ENCODE measurements around the gene BRINP2.

Gene BRINP2

DNA sequence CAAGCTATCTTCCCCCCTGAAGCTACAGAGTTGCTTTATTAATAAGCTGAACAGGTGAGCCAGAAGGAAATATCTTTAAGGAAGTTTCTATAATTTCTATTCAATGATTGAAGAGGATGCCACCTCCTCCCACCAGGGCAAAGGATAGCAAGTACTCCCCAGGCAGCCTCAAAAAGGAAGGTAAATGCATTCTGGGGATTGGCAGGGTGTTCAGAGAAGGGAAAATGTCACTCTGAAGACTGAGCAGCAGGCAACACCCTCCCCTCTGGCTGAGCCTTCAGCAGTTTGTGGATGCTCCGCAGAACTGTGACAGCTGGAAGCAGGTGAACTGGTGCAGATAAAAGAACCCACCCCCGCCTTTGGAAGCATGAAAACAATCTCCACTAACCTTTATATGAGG is 140.8 kb downstream of the BRINP2 start:
- no peak for TF ChIP-seq RAD21 (IDR thresholded peaks at IDR 0.05; ENCODE audit: low read depth)
- no peak for TF ChIP-seq ZBTB7A (IDR thresholded peaks at IDR 0.05; ENCODE audit: low read depth)
- no peak for TF ChIP-seq EGR1 (IDR thresholded peaks at IDR 0.05)
- no peak for TF ChIP-seq EP300 (IDR thresholded peaks at IDR 0.05; ENCODE audit: borderline replicate concordance)
- TF ChIP-seq CEBPB (IDR thresholded peaks at IDR 0.05): no peak
- TF ChIP-seq, protein P1, sequence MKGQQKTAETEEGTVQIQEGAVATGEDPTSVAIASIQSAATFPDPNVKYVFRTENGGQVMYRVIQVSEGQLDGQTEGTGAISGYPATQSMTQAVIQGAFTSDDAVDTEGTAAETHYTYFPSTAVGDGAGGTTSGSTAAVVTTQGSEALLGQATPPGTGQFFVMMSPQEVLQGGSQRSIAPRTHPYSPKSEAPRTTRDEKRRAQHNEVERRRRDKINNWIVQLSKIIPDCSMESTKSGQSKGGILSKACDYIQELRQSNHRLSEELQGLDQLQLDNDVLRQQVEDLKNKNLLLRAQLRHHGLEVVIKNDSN (IDR thresholded peaks at IDR 0.05): no peak
- TF ChIP-seq FOXM1 (IDR thresholded peaks at IDR 0.05; ENCODE audit: borderline replicate concordance, low read depth): no peak
- TF ChIP-seq CREB1 (IDR thresholded peaks at IDR 0.05; ENCODE audit: low read depth): no peak
- no peak for TF ChIP-seq TEAD4 (IDR thresholded peaks at IDR 0.05)
- no peak for TF ChIP-seq TAF1 (IDR thresholded peaks at IDR 0.05; ENCODE audit: low read depth)

DNA sequence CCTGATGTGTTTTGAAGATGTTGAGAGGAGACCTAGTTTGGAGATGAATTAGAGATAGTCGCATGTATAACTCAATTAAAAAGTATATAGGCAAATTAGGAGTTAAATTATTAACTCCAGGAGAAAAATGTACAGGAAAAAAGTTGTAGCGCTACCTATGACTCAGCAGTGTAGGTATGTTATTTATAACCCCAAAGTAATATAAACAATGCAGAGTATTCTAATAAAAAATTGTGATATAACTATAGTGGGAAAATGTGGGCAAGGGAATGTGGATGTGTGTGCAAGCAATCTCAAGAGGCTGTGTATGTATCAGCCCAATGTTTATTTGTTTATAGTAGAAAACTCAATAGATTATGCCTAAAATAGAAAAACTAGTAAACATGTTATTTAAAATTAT is 144.5 kb downstream of the BRINP2 start:
- TF ChIP-seq, protein P2, sequence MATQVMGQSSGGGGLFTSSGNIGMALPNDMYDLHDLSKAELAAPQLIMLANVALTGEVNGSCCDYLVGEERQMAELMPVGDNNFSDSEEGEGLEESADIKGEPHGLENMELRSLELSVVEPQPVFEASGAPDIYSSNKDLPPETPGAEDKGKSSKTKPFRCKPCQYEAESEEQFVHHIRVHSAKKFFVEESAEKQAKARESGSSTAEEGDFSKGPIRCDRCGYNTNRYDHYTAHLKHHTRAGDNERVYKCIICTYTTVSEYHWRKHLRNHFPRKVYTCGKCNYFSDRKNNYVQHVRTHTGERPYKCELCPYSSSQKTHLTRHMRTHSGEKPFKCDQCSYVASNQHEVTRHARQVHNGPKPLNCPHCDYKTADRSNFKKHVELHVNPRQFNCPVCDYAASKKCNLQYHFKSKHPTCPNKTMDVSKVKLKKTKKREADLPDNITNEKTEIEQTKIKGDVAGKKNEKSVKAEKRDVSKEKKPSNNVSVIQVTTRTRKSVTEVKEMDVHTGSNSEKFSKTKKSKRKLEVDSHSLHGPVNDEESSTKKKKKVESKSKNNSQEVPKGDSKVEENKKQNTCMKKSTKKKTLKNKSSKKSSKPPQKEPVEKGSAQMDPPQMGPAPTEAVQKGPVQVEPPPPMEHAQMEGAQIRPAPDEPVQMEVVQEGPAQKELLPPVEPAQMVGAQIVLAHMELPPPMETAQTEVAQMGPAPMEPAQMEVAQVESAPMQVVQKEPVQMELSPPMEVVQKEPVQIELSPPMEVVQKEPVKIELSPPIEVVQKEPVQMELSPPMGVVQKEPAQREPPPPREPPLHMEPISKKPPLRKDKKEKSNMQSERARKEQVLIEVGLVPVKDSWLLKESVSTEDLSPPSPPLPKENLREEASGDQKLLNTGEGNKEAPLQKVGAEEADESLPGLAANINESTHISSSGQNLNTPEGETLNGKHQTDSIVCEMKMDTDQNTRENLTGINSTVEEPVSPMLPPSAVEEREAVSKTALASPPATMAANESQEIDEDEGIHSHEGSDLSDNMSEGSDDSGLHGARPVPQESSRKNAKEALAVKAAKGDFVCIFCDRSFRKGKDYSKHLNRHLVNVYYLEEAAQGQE (IDR thresholded peaks at IDR 0.05; ENCODE audit: low read depth): no peak
- no peak for TF ChIP-seq CEBPB (IDR thresholded peaks at IDR 0.05)
- TF ChIP-seq TEAD4 (IDR thresholded peaks at IDR 0.05): no peak
- TF ChIP-seq TAF1 (IDR thresholded peaks at IDR 0.05; ENCODE audit: low read depth): no peak
- TF ChIP-seq ZBTB7A (IDR thresholded peaks at IDR 0.05; ENCODE audit: low read depth): no peak
- TF ChIP-seq NFIC (IDR thresholded peaks at IDR 0.05): no peak
- TF ChIP-seq TCF12 (IDR thresholded peaks at IDR 0.05; ENCODE audit: low read depth): no peak
- TF ChIP-seq EGR1 (IDR thresholded peaks at IDR 0.05): no peak
- TF ChIP-seq EP300 (IDR thresholded peaks at IDR 0.05; ENCODE audit: borderline replicate concordance): no peak
- no peak for TF ChIP-seq RAD21 (IDR thresholded peaks at IDR 0.05; ENCODE audit: low read depth)
- no peak for TF ChIP-seq FOXM1 (IDR thresholded peaks at IDR 0.05; ENCODE audit: borderline replicate concordance, low read depth)

DNA sequence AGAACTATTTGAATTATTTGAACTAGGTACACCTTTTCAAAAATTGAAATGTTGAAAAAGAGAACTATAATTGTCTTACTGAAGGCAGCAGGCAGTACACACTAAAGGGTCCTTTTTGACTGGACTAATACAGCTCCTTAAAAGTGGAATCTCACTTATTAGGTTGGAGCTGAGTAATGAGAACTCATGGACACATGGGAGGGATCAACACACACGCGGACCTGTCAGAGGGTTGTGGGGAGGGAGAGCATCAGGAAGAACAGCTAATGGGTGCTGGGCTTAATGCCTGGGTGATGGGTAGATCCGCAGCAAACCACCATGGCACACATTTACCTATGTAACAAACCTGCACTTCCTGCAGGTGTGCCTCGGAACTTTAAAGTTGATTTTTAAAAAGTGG is 145.0 kb downstream of the BRINP2 start:
- TF ChIP-seq, protein P1 (IDR thresholded peaks at IDR 0.05): no peak
- TF ChIP-seq TAF1 (IDR thresholded peaks at IDR 0.05; ENCODE audit: low read depth) (no peak), YY1 (IDR thresholded peaks at IDR 0.05; ENCODE audit: low read depth) (no peak), NFIC (IDR thresholded peaks at IDR 0.05) (no peak), TCF12 (IDR thresholded peaks at IDR 0.05; ENCODE audit: low read depth) (no peak)
- TF ChIP-seq, protein P2 (IDR thresholded peaks at IDR 0.05; ENCODE audit: low read depth): no peak

GRCh38 chr1:177328251-177328650 is 157.5 kb downstream of the BRINP2 start:
- TF ChIP-seq, protein P1 (IDR thresholded peaks at IDR 0.05): no peak
- TF ChIP-seq YY1 (IDR thresholded peaks at IDR 0.05; ENCODE audit: low read depth) (no peak), TCF12 (IDR thresholded peaks at IDR 0.05; ENCODE audit: low read depth) (no peak), EGR1 (IDR thresholded peaks at IDR 0.05) (no peak), CEBPB (IDR thresholded peaks at IDR 0.05) (no peak)

GRCh38 chr1:177329871-177330270 is 159.1 kb downstream of the BRINP2 start:
- TF ChIP-seq CEBPB (IDR thresholded peaks at IDR 0.05) (no peak), ZBTB7A (IDR thresholded peaks at IDR 0.05; ENCODE audit: low read depth) (no peak), TAF1 (IDR thresholded peaks at IDR 0.05; ENCODE audit: low read depth) (no peak), FOXM1 (IDR thresholded peaks at IDR 0.05; ENCODE audit: borderline replicate concordance, low read depth) (no peak), CREB1 (IDR thresholded peaks at IDR 0.05; ENCODE audit: low read depth) (no peak), EGR1 (IDR thresholded peaks at IDR 0.05) (no peak), EP300 (IDR thresholded peaks at IDR 0.05; ENCODE audit: borderline replicate concordance) (no peak), TEAD4 (IDR thresholded peaks at IDR 0.05) (no peak), RAD21 (IDR thresholded peaks at IDR 0.05; ENCODE audit: low read depth) (no peak)
- TF ChIP-seq, protein P1 (IDR thresholded peaks at IDR 0.05): no peak
